HepG2 (cell line): ENCODE data around the gene GMNN. TPM values are rescaled to one million over a fixed set of nuclear protein-coding genes. Genes with fewer than 3 reads are reported as not detected.

Experiments used
- ATAC-seq: fragments of 200-7000 bp; cut with Tn5 transposase; 3 replicates; pipeline ENCODE4 v1.9.1; 2020; ENCODE audit warnings: mild to moderate bottlenecking, moderate library complexity
- BruUV-seq: library from RNA; stranded (reverse); fragments of 400-500 nt; replicated peaks from 2 replicates; lab custom pipeline; 2021; lab: Mats Ljungman, UMichigan
- CTCF ChIA-PET: fragments of 300-600 bp; formaldehyde crosslinking; extraction: SDS; loops from one replicate; lab custom pipeline; 2021; ENCODE audit warnings: low total read pairs, inconsistent platforms, low intra/inter-chr PET ratio; lab: Yijun Ruan, JAX
- POLR2A ChIA-PET: fragments of 350-600 bp; sonication (Branson Sonifier 250); formaldehyde crosslinking; loops from one replicate; lab custom pipeline; 2020; ENCODE audit warnings: antibody characterized with exemption, inconsistent platforms; lab: Yijun Ruan, JAX
- DNase-seq: peaks from one replicate; pipeline ENCODE4 v3.0.0-alpha.2; 2015; ENCODE audit warnings: low spot score
- FAIRE-seq: peaks from 3 replicates; lab custom pipeline; 2011; peaks lifted over from hg19 to GRCh38; lab: Jason Lieb, UNC
- H2AFZ ChIP-seq: one replicate; pipeline ENCODE4 v1.6.1; 2011; ENCODE audit warnings: low read length, inconsistent platforms
- H3K27ac ChIP-seq: fragments of 300-600 bp; 3 replicates; pipeline ENCODE4 v1.8.0; 2011; ENCODE audit warnings: mixed run types, mild to moderate bottlenecking, mixed read lengths, low read length, inconsistent platforms; ENCODE audit not compliant: insufficient read depth; ENCODE audit errors: extremely low read length
- H3K27me3 ChIP-seq, 2 experiments: fragments of 200-600 bp in 1 of 2; 2 replicates in 1 of 2; 3 replicates in 1 of 2; pipeline versions ENCODE4 v1.6.0 to v1.8.0; 2011; ENCODE audit warnings: low read length in 2 of 2, mild to moderate bottlenecking in 2 of 2, moderate library complexity in 2 of 2, inconsistent platforms in 1 of 2; ENCODE audit not compliant: insufficient read depth in 2 of 2, control insufficient read depth in 1 of 2
- H3K36me3 ChIP-seq, 2 experiments: fragments of 200-600 bp in 1 of 2; replicated peaks in 1 of 2; 2 replicates in 1 of 2; 3 replicates in 1 of 2; pipeline versions ENCODE4 v1.5.1 to v1.8.0; 2011; ENCODE audit warnings: low read length in 2 of 2, inconsistent platforms in 1 of 2; ENCODE audit not compliant: insufficient read depth in 2 of 2, control insufficient read depth in 1 of 2
- H3K4me1 ChIP-seq: 2 replicates; pipeline ENCODE4 v1.5.1; 2012; ENCODE audit warnings: low read length, inconsistent platforms; ENCODE audit not compliant: insufficient read depth
- H3K4me2 ChIP-seq: 2 replicates; pipeline ENCODE4 v1.6.0; 2011; ENCODE audit warnings: low read depth, low read length, inconsistent platforms
- H3K4me3 ChIP-seq, 3 experiments: fragments of 200-600 bp in 1 of 3; sonication (generic), shearing (Covaris generic) in 1 of 3; replicated peaks in 1 of 3; 2 replicates each; pipeline ENCODE4 v1.5.1; 2011 to 2016; ENCODE audit warnings: low read length in 3 of 3, inconsistent platforms in 2 of 3, low read depth in 2 of 3, mild to moderate bottlenecking in 2 of 3, control low read depth in 1 of 3, mixed read lengths in 1 of 3; ENCODE audit not compliant: insufficient read depth in 1 of 3
- H3K79me2 ChIP-seq: one replicate; pipeline ENCODE4 v1.6.1; 2011; ENCODE audit warnings: low read length, inconsistent platforms; ENCODE audit not compliant: insufficient read depth
- H3K9ac ChIP-seq: 2 replicates; pipeline ENCODE4 v1.6.0; 2011; ENCODE audit warnings: mild to moderate bottlenecking, low read depth, low read length, inconsistent platforms; ENCODE audit not compliant: insufficient read depth
- H3K9me3 ChIP-seq: 2 replicates; pipeline ENCODE4 v1.5.1; 2012; ENCODE audit warnings: mild to moderate bottlenecking, low read length
- H4K20me1 ChIP-seq: 2 replicates; pipeline ENCODE4 v1.6.0; 2011; ENCODE audit warnings: inconsistent platforms, mild to moderate bottlenecking, low read length, moderate library complexity; ENCODE audit not compliant: insufficient read depth
- ARNT2 ChIP-seq: sonication (generic); formaldehyde crosslinking; IDR thresholded peaks from 2 replicates; pipeline ENCODE4 v1.8.0; 2022; ENCODE audit warnings: mild to moderate bottlenecking, low read depth, missing genetic modification reagents, moderate library complexity
- FIP1L1 ChIP-seq: fragments of 200-400 bp; formaldehyde crosslinking; IDR thresholded peaks from 2 replicates; pipeline ENCODE4 v1.6.1; 2018; ENCODE audit warnings: low read depth, mild to moderate bottlenecking, low read length, moderate library complexity, borderline replicate concordance; ENCODE audit not compliant: insufficient read depth
- IKZF4 ChIP-seq: sonication (generic); formaldehyde crosslinking; IDR thresholded peaks from 2 replicates; pipeline ENCODE4 v1.5.1; 2020; ENCODE audit warnings: borderline replicate concordance, mild to moderate bottlenecking, low read depth, missing genetic modification reagents; ENCODE audit errors: not compliant biosample characterization
- KLF16 ChIP-seq, 2 experiments: sonication (generic) in 1 of 2; formaldehyde crosslinking in 1 of 2; IDR thresholded peaks; 2 replicates each; pipeline versions ENCODE4 v1.6.1 to v1.8.0; 2016 to 2023; ENCODE audit warnings: missing genetic modification reagents in 2 of 2, missing compliant biosample characterization in 1 of 2
- RBFOX2 ChIP-seq: fragments of 200-400 bp; formaldehyde crosslinking; IDR thresholded peaks from 2 replicates; pipeline ENCODE4 v1.6.1; 2017; ENCODE audit warnings: low read depth, mild to moderate bottlenecking, low read length
- ZEB1 ChIP-seq: IDR thresholded peaks from 2 replicates; pipeline ENCODE4 v1.6.1; 2012; ENCODE audit warnings: mild to moderate bottlenecking, low read depth, inconsistent platforms; ENCODE audit not compliant: insufficient replicate concordance
- ZFY ChIP-seq: sonication (generic); formaldehyde crosslinking; IDR thresholded peaks from 2 replicates; pipeline ENCODE4 v1.4.0; 2020; ENCODE audit warnings: missing genetic modification reagents
- ZNF83 ChIP-seq: sonication (generic); formaldehyde crosslinking; IDR thresholded peaks from 2 replicates; pipeline ENCODE4 v1.4.0; 2020; ENCODE audit warnings: missing genetic modification reagents, mild to moderate bottlenecking, borderline replicate concordance
- WGBS: methylation state at CpG from one replicate; pipeline ENCODE4 v1.1.6; 2017; ENCODE audit warnings: low lambda C conversion rate; 5-methylcytosine and 5-hydroxymethylcytosine counted together
- in situ Hi-C: cut with HindIII; loops from 2 replicates; pipeline ENCODE4 v1.10.0; 2017; ENCODE audit warnings: low pct_unique_long_range_greater_than_20kb; ENCODE audit not compliant: extremely low pct_ligation_motif_present
- intact Hi-C: fragments of 100-400 bp; cut with micrococcal nuclease; formaldehyde crosslinking; loops from one replicate; pipeline ENCODE4 v1.10.0; 2022; ENCODE audit not compliant: unreplicated experiment
- polyA plus RNA-seq, 8 experiments: library from polyadenylated mRNA; depleted of rRNA in 3 of 8; stranded (reverse) in 7 of 8; unstranded in 1 of 8; fragments of >200 nt; fragmentation: Illumina TruSeq in 4 of 8; extraction: Trizol in 4 of 8; gene quantifications; 2 replicates each; pipeline versions ENCODE4 v1.2.1 to v1.2.3, GENCODE V29; 2011 to 2016; ENCODE audit warnings: low read depth in 4 of 8, missing spikeins in 1 of 8, mixed read lengths in 1 of 8; ENCODE audit not compliant: insufficient read depth in 1 of 8
- total RNA-seq, 5 experiments: library from RNA; depleted of rRNA; stranded (reverse); fragments of >200 nt; fragmentation: Illumina TruSeq; extraction: Trizol; gene quantifications; 2 replicates each; pipeline ENCODE4 v1.2.3, GENCODE V29; 2016; ENCODE audit warnings: low read depth in 1 of 5
- TF ChIP-seq, protein P1 (sequence below): sonication (generic); formaldehyde crosslinking; IDR thresholded peaks from 2 replicates; pipeline ENCODE4 v1.4.0; 2020; ENCODE audit warnings: missing genetic modification reagents
- TF ChIP-seq, protein P2 (sequence below): fragments of 450-650 bp; IDR thresholded peaks from 2 replicates; pipeline ENCODE4 v1.6.1; 2017; ENCODE audit warnings: mild to moderate bottlenecking
- TF ChIP-seq, protein P3 (sequence below): sonication (generic); formaldehyde crosslinking; IDR thresholded peaks from 2 replicates; pipeline ENCODE4 v1.4.0; 2020; ENCODE audit warnings: mild to moderate bottlenecking, missing genetic modification reagents

GMNN gene
- total and polyA plus RNA-seq, 2 of the 13 experiments (the other 11 are each of a cell fraction or from before 2014, with no cell fraction given), result 61.8 to 154 TPM

DNA sequence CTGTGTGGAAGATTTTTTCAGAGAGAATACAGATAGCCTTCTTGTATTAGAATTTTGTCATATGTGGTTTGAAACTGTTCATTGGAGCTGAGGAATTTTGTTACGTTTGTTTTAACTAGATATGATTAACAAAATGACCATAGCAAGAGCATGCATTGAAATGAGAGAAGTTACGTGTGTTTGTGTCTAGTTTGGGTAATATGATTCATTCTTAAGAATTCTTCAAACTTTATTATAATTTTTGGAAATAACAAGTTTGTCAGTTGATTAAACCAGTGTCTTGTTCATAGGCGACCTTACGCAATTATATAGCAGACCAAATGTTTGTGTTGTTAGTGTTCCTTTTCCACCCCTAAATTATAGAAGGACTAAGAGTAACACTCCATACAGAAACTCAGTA is 5.5 kb downstream of the GMNN start:
- Histone ChIP-seq H2AFZ (no peak overlapping the region), H3K79me2 (peaks cover 68% of the 10 kb centered on the region), H4K20me1 (peaks cover 30% of the 10 kb centered on the region), H3K9ac (no peak overlapping the region), H3K4me2 (peak overlapping the region; percentile 90), H3K4me3 (no peak overlapping the region), H3K9me3 (no peaks in the 10 kb centered on the region), H3K36me3 (peaks cover 10 to 51% of the 10 kb centered on the region in 2 experiments), H3K27ac (no peak overlapping the region), H3K27me3 (no peaks in the 10 kb centered on the region; a peak in 1 of 5 replicates), H3K4me1 (peaks cover 37% of the 10 kb centered on the region)
- ChIA-PET POLR2A (interaction anchor here (1.3 kb wide), 1 partner anchor 285 kb away, joined by 3 read pairs; no protein-coding TSS in a partner anchor), CTCF (no interaction called here)
- ATAC-seq, result no peak
- FAIRE-seq, result no peak
- WGBS, result 97% methylated on average over 4 of the region's 4 CpGs
- intact Hi-C loops (loop anchor here (1.0 kb wide), 1 partner anchor 290 kb away; no protein-coding TSS in a partner anchor), in situ Hi-C loops (no loop called here)
- BruUV-seq, result no TSS peak
- DNase-seq, result no peak
- no peak for TF ChIP-seq ZEB1
- TF ChIP-seq, protein P1, sequence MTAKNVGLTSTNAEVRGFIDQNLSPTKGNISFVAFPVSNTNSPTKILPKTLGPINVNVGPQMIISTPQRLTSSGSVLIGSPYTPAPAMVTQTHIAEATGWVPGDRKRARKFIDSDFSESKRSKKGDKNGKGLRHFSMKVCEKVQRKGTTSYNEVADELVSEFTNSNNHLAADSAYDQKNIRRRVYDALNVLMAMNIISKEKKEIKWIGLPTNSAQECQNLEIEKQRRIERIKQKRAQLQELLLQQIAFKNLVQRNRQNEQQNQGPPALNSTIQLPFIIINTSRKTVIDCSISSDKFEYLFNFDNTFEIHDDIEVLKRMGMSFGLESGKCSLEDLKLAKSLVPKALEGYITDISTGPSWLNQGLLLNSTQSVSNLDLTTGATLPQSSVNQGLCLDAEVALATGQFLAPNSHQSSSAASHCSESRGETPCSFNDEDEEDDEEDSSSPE, result no peak
- TF ChIP-seq RBFOX2, result 0 out of 2 replicates have a peak, but pooled peaks have one; percentile 35
- TF ChIP-seq KLF16 (CRISPR knock-in tag; IDR thresholded peaks at IDR 0.05), result 0 out of 4 replicates have a peak, but pooled peaks of 1 of the 2 experiments have one; percentile 1
- TF ChIP-seq ARNT2 (CRISPR knock-in tag), result no peak

DNA sequence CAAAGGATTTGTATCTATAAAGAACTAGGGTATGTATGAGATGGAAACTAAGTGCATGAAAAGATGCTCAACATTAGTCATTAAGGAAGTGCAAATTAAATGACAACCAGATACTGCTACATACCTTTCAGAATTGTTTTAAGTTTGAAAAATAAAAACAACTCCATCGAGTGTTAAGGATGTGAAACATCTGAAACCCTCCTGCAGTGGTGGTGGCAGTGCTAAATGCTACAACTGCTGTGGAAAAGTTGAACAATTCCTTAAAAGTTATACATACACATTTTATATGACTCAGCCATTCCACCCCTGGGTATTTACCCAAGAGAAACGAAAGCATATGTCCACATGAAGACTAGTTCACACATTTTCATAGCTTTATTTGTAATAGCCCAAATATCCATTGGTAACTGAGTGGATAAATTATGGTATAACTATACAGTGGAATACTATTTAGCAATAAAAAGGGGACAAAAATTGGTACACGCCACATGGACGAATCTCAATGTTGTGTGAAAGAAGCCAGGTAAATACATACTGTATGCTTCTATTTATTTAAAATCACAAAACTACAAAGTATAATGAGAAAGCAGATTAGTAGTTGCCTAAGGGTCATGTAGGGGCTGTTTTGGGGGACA is 13.4 kb downstream of the GMNN start:
- Histone ChIP-seq H3K4me1 (no peaks in the 10 kb centered on the region), H3K27ac (no peak overlapping the region), H2AFZ (no peak overlapping the region), H3K4me2 (no peak overlapping the region), H3K9me3 (no peaks in the 10 kb centered on the region), H4K20me1 (no peaks in the 10 kb centered on the region), H3K27me3 (no peaks in the 10 kb centered on the region), H3K9ac (no peak overlapping the region), H3K36me3 (peaks cover 8 to 38% of the 10 kb centered on the region in 2 experiments), H3K79me2 (no peaks in the 10 kb centered on the region), H3K4me3 (no peak overlapping the region)
- ChIA-PET CTCF (no interaction called here), POLR2A (no interaction called here)
- ATAC-seq, result no peak; the same call in 1 of the 3 replicates
- no peak for FAIRE-seq
- TSS peak; percentile 35 for BruUV-seq
- intact Hi-C loops, result no loop called here
- DNase-seq, result no peak
- in situ Hi-C loops, result no loop called here
- 95% methylated on average over 4 of the region's 4 CpGs for WGBS
- TF ChIP-seq, protein P2, sequence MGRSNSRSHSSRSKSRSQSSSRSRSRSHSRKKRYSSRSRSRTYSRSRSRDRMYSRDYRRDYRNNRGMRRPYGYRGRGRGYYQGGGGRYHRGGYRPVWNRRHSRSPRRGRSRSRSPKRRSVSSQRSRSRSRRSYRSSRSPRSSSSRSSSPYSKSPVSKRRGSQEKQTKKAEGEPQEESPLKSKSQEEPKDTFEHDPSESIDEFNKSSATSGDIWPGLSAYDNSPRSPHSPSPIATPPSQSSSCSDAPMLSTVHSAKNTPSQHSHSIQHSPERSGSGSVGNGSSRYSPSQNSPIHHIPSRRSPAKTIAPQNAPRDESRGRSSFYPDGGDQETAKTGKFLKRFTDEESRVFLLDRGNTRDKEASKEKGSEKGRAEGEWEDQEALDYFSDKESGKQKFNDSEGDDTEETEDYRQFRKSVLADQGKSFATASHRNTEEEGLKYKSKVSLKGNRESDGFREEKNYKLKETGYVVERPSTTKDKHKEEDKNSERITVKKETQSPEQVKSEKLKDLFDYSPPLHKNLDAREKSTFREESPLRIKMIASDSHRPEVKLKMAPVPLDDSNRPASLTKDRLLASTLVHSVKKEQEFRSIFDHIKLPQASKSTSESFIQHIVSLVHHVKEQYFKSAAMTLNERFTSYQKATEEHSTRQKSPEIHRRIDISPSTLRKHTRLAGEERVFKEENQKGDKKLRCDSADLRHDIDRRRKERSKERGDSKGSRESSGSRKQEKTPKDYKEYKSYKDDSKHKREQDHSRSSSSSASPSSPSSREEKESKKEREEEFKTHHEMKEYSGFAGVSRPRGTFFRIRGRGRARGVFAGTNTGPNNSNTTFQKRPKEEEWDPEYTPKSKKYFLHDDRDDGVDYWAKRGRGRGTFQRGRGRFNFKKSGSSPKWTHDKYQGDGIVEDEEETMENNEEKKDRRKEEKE, result no peak
- no peak for TF ChIP-seq ZFY (CRISPR knock-in tag)
- TF ChIP-seq, protein P3, sequence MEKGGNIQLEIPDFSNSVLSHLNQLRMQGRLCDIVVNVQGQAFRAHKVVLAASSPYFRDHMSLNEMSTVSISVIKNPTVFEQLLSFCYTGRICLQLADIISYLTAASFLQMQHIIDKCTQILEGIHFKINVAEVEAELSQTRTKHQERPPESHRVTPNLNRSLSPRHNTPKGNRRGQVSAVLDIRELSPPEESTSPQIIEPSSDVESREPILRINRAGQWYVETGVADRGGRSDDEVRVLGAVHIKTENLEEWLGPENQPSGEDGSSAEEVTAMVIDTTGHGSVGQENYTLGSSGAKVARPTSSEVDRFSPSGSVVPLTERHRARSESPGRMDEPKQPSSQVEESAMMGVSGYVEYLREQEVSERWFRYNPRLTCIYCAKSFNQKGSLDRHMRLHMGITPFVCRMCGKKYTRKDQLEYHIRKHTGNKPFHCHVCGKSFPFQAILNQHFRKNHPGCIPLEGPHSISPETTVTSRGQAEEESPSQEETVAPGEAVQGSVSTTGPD (CRISPR knock-in tag), result no peak
- TF ChIP-seq ZNF83 (CRISPR knock-in tag), result no peak
- TF ChIP-seq IKZF4 (CRISPR knock-in tag), result no peak
- TF ChIP-seq FIP1L1, result no peak
